ENCODE measurements around the gene NFIA.

NFIA gene

GRCh38 chr1:61171346-61171745 is 89.0 kb downstream of the NFIA start:
- TF ChIP-seq CTCF (IDR thresholded peaks at IDR 0.05; ENCODE audit: low read depth, low read length), result no peak
- no peak for DNase-seq (ENCODE audit: extremely low read depth, low read depth)

- no peak for TF ChIP-seq CTCF (IDR thresholded peaks at IDR 0.05; ENCODE audit: low read depth, low read length)
Measured at GRCh38 chr1:61171974-61172373, 89.6 kb downstream of the NFIA start.

GRCh38 chr1:61173118-61173517 is 90.8 kb downstream of the NFIA start:
- DNase-seq (ENCODE audit: extremely low read depth, low read depth), result no peak
- TF ChIP-seq CTCF (IDR thresholded peaks at IDR 0.05; ENCODE audit: low read depth, low read length), result no peak

More at GRCh38 chr1:61171974-61172373, 89.6 kb downstream of the NFIA start:
- no peak for DNase-seq (ENCODE audit: extremely low read depth, low read depth)

- TF ChIP-seq CTCF (IDR thresholded peaks at IDR 0.05; ENCODE audit: low read depth, low read length), result no peak
- DNase-seq (ENCODE audit: extremely low read depth, low read depth), result no peak
Measured at GRCh38 chr1:61174060-61174795, 91.9 kb downstream of the NFIA start.

- TF ChIP-seq CTCF (IDR thresholded peaks at IDR 0.05; ENCODE audit: low read depth, low read length), result no peak
- no peak for DNase-seq (ENCODE audit: extremely low read depth, low read depth)
Measured at GRCh38 chr1:61175976-61176375, 93.6 kb downstream of the NFIA start.

GRCh38 chr1:61181067-61182038 is 99.0 kb downstream of the NFIA start:
- DNase-seq (ENCODE audit: extremely low read depth, low read depth), result no peak
- TF ChIP-seq CTCF (IDR thresholded peaks at IDR 0.05; ENCODE audit: low read depth, low read length), result no peak

- no peak for DNase-seq (ENCODE audit: extremely low read depth, low read depth)
Measured at GRCh38 chr1:61182049-61182448, 99.7 kb downstream of the NFIA start.

More at GRCh38 chr1:61182049-61182448, 99.7 kb downstream of the NFIA start:
- no peak for TF ChIP-seq CTCF (IDR thresholded peaks at IDR 0.05; ENCODE audit: low read depth, low read length)

Measured in AG09319 (cell line).